Hepatocyte (in vitro differentiated cells): ENCODE results near the gene SLC27A4.

ENCODE experiments used
- EZH2 ChIP-seq: fragments of 200-600 bp; sonication (generic); IDR thresholded peaks from 2 replicates; pipeline ENCODE4 v1.6.1; 2016; ENCODE audit warnings: antibody characterized with exemption, mild to moderate bottlenecking, borderline replicate concordance
- EZH2phosphoT487 ChIP-seq: fragments of 200-600 bp; sonication (generic); IDR thresholded peaks from one replicate; pipeline ENCODE4 v1.6.1; 2018; ENCODE audit warnings: antibody characterized with exemption, mild to moderate bottlenecking, low read depth, moderate library complexity; ENCODE audit not compliant: unreplicated experiment, severe bottlenecking
- TF ChIP-seq, protein P1 (sequence below): fragments of 200-600 bp; sonication (generic); IDR thresholded peaks from 2 replicates; pipeline ENCODE4 v1.5.1; 2016; ENCODE audit warnings: antibody characterized with exemption, mild to moderate bottlenecking; ENCODE audit not compliant: poor library complexity

GRCh38 chr9:128362774-128363173 lies 22.4 kb downstream of the SLC27A4 start:
- TF ChIP-seq, protein P1, sequence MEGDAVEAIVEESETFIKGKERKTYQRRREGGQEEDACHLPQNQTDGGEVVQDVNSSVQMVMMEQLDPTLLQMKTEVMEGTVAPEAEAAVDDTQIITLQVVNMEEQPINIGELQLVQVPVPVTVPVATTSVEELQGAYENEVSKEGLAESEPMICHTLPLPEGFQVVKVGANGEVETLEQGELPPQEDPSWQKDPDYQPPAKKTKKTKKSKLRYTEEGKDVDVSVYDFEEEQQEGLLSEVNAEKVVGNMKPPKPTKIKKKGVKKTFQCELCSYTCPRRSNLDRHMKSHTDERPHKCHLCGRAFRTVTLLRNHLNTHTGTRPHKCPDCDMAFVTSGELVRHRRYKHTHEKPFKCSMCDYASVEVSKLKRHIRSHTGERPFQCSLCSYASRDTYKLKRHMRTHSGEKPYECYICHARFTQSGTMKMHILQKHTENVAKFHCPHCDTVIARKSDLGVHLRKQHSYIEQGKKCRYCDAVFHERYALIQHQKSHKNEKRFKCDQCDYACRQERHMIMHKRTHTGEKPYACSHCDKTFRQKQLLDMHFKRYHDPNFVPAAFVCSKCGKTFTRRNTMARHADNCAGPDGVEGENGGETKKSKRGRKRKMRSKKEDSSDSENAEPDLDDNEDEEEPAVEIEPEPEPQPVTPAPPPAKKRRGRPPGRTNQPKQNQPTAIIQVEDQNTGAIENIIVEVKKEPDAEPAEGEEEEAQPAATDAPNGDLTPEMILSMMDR = no peak
- TF ChIP-seq EZH2 (no peak), EZH2phosphoT487 (no peak)
